Gastroesophageal sphincter (tissue), 3 donors: ENCODE data around the gene PARD3B.

Source experiments
- EP300 ChIP-seq: sonication (generic); formaldehyde crosslinking; IDR thresholded peaks from one replicate; pipeline ENCODE4 v1.6.1; 2017; ENCODE audit warnings: antibody characterized with exemption, mild to moderate bottlenecking
- POLR2A ChIP-seq, 2 donors: fragments of 450-650 bp; IDR thresholded peaks; one replicate each; pipeline ENCODE4 v1.6.1; 2017; ENCODE audit warnings: antibody characterized with exemption in 2 of 2, mild to moderate bottlenecking in 2 of 2, moderate library complexity in 1 of 2
- POLR2AphosphoS5 ChIP-seq: sonication (generic); formaldehyde crosslinking; IDR thresholded peaks from one replicate; pipeline ENCODE4 v1.6.1; 2017; ENCODE audit warnings: antibody characterized with exemption
- TF ChIP-seq, protein P1 (sequence below), 4 experiments: fragments of 200-600 bp in 2 of 4; fragments of 450-650 bp in 2 of 4; sonication (generic) in 1 of 4; IDR thresholded peaks; one replicate each; pipeline ENCODE4 v1.5.1; 2017 to 2019; ENCODE audit warnings: antibody characterized with exemption in 4 of 4, mild to moderate bottlenecking in 2 of 4, moderate library complexity in 2 of 4

DNA sequence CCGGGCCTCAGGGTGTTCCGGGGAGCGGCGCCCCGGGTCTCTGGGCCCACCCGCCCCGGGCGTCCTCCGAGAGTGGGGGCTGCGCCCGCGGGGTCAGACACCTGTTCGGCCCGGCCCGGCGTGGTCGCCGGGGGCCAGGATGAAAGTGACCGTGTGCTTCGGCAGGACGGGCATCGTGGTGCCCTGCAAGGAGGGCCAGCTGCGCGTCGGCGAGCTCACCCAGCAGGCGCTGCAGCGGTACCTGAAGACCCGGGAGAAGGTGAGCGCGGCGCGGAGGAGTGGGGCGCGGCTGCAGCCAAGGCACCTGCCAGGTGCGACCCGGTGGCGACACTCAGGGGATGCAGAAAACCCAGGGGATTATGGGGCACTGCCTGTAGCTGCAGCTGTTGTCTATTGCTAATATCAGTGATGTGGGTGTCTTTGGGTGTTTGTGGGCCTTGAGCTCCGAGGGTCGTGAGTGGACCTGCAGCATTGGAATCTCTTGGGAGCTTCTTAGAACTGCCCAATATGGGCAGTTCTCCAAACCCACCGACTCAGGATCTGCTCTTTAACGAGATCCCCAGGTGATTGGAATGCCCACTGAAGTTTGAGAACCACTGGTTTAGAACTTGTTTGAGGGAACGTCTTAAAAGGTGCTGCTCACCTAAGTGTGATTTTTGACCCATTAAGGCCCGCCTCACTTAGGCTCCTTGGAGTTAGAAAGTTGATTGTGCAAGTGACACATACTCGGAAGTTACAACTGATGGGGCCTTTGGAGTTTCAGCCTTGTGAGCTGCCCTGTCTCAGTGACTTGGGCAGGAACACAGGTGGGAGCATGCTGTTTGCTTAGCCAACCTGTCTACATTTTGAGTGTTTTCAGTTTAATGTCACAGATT lies 823 bp downstream of the PARD3B start:
- TF ChIP-seq, protein P1, sequence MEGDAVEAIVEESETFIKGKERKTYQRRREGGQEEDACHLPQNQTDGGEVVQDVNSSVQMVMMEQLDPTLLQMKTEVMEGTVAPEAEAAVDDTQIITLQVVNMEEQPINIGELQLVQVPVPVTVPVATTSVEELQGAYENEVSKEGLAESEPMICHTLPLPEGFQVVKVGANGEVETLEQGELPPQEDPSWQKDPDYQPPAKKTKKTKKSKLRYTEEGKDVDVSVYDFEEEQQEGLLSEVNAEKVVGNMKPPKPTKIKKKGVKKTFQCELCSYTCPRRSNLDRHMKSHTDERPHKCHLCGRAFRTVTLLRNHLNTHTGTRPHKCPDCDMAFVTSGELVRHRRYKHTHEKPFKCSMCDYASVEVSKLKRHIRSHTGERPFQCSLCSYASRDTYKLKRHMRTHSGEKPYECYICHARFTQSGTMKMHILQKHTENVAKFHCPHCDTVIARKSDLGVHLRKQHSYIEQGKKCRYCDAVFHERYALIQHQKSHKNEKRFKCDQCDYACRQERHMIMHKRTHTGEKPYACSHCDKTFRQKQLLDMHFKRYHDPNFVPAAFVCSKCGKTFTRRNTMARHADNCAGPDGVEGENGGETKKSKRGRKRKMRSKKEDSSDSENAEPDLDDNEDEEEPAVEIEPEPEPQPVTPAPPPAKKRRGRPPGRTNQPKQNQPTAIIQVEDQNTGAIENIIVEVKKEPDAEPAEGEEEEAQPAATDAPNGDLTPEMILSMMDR (IDR thresholded peaks at IDR 0.05) = no peak
- TF ChIP-seq EP300 (no peak), POLR2A (IDR thresholded peaks at IDR 0.05) (no peak), POLR2AphosphoS5 (no peak)
